ENCODE measurements around the gene PPP1R12A.

PPP1R12A gene

GRCh38 chr12:79935624-79936345, 888 bp upstream of the PPP1R12A start:
- DNase-seq = no peak

GRCh38 chr12:79934281-79935020, 446 bp downstream of the PPP1R12A start:
- DNase-seq = peak; percentile 81

GRCh38 chr12:79933532-79934264, 1.2 kb downstream of the PPP1R12A start:
- peak; percentile 56 for DNase-seq

GRCh38 chr12:79933043-79933442, 1.9 kb downstream of the PPP1R12A start:
- no peak for DNase-seq

GRCh38 chr12:79932357-79932756, 2.5 kb downstream of the PPP1R12A start:
- DNase-seq = no peak

- DNase-seq = no peak
These were observed 5.8 kb downstream of the PPP1R12A start for GRCh38 chr12:79929065-79929464.

- no peak for DNase-seq
These were observed 7.0 kb downstream of the PPP1R12A start for GRCh38 chr12:79927772-79928474.

- DNase-seq = no peak
These were observed 7.9 kb downstream of the PPP1R12A start for GRCh38 chr12:79926951-79927350.

GRCh38 chr12:79925492-79925891, 9.4 kb downstream of the PPP1R12A start:
- DNase-seq = no peak

GRCh38 chr12:79921786-79922185, 13.1 kb downstream of the PPP1R12A start:
- no peak for DNase-seq

- DNase-seq = no peak
These were observed 14.3 kb downstream of the PPP1R12A start for GRCh38 chr12:79920421-79921238.

GRCh38 chr12:79919762-79920161, 15.1 kb downstream of the PPP1R12A start:
- DNase-seq = no peak

GRCh38 chr12:79916826-79917225, 18.1 kb downstream of the PPP1R12A start:
- DNase-seq = no peak

- DNase-seq = no peak
These were observed 22.8 kb downstream of the PPP1R12A start for GRCh38 chr12:79911889-79912656.

- DNase-seq = no peak
These were observed 26.5 kb downstream of the PPP1R12A start for GRCh38 chr12:79908366-79908765.

- no peak for DNase-seq
These were observed 33.4 kb downstream of the PPP1R12A start for GRCh38 chr12:79901506-79901905.

- no peak for DNase-seq
These were observed 33.9 kb downstream of the PPP1R12A start for GRCh38 chr12:79900951-79901350.

- no peak for DNase-seq
These were observed 34.7 kb downstream of the PPP1R12A start for GRCh38 chr12:79900199-79900598.

- no peak for DNase-seq
These were observed 37.3 kb downstream of the PPP1R12A start for GRCh38 chr12:79897617-79898016.

- no peak for DNase-seq
These were observed 39.1 kb downstream of the PPP1R12A start for GRCh38 chr12:79895804-79896203.

GRCh38 chr12:79895071-79895470, 39.8 kb downstream of the PPP1R12A start:
- no peak for DNase-seq

Measured in left hindlimb (tissue), 1 donor.